Activated CD4-positive, CD25-positive, alpha-beta regulatory T cell treated with anti-CD3 and anti-CD28 coated beads, Interleukin-2, amount 50 U/mL, for 24 hours (primary cell): Measurements from ENCODE around the gene GZF1.
"Not testable (repeated sequence)": the region's sequence is repeated elsewhere in the genome, so short reads cannot be mapped to it uniquely, and the experiment has no call there.

ENCODE experiments used
- ATAC-seq, 2 donors: fragments of 150-1000 bp; cut with Tn5 transposase; one replicate each; pipeline ENCODE4 v1.10.0; 2021; ENCODE audit warnings: mild to moderate bottlenecking in 1 of 2, moderate library complexity in 1 of 2

The GZF1 gene

DNA sequence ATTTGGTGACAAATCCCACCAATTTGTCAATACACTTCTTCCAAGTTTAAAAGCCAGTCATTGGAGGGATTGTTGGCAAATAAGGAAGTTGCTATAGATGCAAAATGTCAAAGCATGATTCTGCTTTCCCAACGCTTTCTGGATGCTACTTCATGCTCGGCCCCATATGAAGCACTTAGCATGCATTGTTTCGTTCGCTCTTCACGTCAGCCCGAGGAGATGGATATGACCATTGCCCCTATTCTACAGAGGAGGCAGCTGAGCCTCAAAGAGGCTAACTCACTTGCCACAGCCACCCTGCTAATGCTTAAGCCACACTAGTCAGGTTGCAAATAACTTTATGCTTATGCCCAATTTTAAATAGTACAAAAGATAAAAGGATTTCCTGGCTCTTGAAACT lies 14.2 kb upstream of the GZF1 start:
- no peak for ATAC-seq

DNA sequence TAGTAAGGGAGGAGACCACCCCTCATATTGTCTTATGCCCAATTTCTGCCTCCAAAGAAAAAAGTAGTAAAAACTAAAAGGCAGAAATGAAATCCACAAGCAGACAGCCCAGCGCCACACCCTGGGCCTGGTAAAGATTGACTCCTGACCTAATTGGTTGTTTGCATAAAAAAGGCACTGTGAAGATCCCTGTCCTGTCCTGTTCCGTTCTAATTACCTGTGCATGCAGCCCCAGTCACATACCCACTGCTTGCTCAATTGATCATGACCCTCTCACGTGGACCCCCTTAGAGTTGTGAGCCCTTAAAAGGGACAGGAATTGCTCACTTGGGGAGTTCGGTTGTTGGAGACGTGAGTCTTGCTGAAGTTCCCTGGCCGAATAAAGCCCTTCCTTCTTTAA lies 13.5 kb upstream of the GZF1 start:
- not testable (repeated sequence) for ATAC-seq

DNA sequence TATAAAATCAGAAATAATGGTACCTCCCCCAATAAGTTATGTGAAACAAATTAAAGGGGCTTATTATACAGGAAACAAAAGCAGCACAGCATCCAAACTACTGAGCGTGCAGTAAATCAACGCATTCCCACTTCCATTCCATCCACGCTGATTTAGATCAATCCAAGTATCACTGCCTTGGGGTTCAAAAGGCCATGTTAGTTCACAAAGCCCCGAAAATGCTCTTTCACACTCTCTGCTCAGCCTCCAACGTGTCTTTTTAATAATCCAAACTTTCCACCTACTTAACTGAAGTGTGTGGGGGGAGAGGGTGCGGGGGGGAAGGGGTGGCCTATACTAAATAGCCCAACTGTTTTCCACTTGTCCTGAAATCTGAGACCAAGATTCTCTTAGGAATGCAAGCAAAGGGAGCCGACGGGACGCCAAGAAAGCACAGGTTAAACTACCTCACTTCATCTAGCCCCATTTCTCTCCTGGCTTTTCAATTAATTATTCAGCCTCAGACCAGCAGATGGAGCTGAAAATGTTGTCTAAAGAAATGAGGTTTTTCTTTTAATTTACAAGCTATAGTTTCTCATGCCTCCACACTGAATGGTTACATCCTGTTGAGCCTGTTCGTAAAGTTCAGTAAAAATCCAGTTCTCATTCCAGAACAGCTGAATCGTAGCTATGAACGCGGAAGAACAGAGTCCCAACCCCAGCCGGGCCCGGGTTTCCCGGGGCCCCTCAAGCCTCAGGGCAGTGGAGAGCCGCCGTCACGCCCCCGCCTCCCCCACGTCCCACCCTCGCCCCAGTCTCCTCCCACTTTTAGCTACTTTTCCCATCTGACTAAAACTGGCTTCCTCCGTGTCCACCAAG lies 12.4 kb upstream of the GZF1 start:
- peak; percentile 25 for ATAC-seq

DNA sequence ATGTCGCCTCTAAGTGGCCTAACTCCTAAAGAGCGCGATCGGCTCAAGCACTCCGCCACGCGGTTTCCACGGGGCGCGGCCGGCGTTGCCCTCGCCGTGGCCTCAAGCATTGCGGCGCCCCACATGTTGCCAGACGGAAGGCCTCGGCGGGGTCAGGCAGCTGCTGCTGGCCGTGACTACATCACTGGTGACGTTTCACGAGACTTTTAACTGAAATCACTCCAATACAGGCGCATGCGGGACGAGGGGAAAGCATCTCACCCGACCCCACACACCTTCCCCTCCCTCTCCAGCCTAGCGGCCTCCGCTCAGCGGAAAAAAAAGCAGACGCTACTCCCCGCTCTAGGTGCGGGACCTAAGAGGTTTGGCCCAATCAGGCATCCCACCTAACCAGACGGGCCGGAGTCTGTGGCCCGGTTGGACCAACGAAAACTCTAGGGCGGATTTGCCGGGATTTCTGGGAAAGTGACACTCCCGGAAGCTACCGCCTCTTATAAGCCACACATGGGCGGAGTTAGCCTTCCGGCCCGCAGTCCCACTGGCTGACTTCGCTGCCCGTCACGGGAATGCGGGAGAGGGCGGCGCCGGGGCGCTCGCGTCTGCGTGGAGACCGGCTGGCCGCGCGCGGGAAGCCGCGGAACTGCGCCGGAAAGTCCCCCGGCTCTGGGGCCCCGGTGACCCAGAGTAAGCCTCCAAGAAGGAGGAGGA lies 11.6 kb upstream of the GZF1 start, which contains the start of gene NXT1:
NXT1 (plus strand) TSS at position 596 of the 708 bp plus-strand sequence. CDS start 3,251 bp downstream, outside the sequence.
- peak; percentile 85 to 87 for ATAC-seq

DNA sequence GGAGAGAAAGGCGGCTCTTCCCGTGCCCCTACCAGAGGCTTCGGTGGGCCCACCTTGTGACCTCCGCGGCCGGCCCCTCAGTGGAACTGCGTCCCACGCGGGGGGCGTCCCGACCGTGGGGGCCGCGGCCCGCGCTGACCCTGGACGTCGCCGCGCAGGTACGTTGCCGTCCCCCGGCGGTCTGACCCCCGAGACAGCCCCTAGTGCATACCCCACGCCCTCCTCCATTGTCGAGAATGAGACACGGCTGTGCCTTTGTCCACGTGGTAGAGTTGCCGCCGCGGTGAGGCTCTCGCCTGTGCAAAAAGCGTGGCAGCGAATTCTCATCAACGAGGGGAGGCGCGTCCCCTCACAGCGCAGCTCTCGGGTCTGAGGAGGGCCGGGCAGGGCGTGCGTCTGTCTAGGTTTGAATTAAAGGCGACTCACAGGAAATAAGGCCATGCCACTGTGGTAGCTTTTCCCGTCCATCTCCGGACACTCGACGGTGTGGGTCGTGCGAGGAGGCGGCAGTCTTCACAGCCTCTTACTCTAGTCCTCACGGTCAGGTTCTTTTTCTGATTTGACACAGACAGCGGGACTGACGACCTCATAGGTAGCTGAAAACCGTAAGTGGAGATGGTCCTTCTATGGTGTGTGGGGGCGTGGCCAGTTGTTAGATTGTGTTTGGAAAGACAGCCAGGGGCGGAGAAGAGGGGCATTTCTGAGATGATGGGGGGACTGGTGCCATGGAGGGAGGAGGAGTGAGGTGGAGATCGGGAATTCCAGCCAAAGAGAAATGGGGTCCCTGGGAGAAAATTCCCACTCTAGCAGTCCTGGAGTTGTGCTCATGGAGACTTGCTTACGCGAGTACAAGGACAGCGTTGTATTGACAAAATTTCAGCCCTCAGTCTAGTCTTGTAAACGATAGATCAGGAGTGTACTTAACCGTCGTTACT lies 10.8 kb upstream of the GZF1 start:
- ATAC-seq, result peak; percentile 17 to 23

DNA sequence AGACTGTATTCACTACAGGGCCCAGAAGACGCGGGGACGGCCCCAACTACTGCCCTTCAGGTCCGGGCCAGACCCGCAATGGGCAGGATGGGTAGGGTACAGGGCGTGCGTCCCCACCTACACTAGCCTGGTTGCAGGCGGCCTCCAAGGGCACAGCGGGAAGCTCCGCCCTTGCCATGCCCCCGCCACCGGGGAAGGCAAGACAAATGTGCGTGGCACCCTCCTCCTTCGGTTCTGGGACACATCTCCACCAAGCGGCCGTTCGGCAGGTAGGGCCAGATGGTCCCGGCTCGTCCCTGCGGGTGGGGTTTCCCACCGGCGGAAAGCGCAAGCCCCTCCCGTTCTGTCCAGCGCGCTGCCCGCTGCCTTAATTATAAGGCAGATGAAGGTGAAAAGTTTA lies 5.8 kb upstream of the GZF1 start:
- no peak for ATAC-seq

DNA sequence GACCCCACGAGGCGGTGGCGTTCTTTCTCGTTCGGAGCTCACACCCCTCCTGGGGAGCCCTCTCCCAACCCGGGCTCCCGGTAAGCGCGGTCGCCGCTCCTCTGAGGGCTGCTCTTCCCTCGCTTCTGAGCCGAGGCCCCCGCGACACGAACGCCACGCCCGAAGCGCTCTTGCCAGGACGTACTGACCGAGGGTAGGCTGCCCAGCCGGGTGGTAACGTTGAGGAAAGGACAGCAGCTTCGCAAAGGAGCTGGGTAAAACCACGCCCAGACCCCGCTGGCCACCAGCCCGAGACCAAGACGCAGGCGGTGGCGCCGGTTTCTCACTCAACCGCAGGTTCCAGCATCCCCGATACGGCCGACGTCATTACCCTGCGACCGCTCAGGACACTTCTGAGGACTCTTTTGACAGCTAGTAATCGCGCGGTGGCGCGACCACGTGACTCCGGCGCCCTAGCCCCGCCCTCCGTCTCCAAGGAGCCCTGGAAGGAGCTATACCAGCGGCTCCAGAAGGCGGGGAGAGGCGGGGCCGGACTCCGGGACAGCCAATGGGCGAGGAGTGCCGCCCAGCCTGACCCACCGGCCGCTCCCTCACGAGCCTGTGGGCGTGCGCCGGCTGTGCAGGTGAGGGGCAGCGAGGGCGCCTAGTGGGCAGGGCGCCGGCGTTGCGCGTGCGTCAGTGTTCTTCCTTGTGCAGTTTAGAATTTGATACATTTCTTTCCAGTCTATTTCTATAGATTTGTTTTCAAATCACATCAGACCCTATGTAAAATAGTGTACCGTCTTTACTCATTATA lies 4.0 kb upstream of the GZF1 start:
- ATAC-seq, result peak; percentile 83

DNA sequence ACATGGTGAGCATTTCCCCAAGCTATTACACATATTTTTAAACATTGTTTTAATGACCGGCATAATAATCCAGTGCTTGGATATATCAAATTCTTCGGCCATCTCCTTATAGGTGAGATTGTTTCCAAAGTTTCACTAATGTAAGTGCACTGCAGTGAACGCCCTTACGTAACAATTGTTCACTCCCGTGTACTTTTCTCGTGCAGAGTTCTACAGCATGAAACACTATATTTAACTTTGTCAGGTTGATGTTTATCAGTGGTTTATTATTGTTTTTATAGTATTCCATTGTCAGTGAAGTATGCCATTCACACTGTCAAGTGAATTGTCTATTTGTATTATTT lies 3.4 kb upstream of the GZF1 start:
- no peak for ATAC-seq

DNA sequence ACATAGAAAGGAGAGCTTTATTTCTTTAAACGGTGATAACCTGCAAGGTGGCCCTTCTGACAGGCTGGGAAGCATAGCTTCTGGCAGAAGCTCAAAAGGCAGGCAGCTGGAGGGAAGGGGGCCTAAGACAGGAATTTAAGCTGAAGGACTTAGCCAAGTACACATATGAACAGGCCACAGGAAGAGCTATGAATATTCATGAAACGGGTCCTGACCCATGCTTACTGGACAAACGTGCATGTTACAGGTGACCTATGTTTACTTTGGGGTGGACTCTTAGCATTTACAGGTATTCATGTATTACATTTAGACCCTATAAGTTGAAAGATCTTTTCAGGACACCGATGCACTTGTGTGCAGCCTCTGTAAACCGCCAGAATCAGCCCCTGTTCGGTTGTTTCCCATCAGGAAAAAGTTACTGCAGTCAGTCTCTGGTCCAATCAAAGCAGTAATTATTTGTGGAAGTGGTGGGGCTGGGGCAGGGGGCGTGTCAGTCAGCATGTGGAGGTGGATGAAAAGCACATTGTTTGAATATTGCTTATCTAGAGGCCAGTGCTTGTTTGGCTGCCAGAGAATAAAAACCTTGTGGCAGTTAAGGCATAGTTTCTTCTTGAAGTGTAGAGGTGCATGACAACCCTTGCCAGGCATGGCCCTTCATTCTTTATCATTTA lies 2.9 kb upstream of the GZF1 start:
- no peak for ATAC-seq

DNA sequence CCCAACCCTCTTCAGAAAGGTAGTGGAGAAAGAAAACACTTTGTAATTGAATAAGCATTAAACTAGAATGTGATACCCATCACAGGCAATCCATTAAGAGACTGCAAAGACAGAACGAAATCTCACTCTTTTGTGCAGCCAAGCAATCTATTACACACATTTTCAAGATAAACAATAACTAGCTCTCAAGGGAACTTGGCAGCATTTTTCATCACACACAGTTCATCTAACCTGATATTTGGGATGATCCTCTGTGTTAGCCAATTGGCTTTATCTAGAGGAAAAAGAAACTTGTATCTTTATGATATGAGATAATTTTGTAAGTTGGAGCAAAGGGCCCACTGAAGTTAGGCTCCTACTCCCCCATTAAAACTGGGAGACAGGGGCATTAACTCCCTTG lies 1.5 kb upstream of the GZF1 start:
- no peak for ATAC-seq

DNA sequence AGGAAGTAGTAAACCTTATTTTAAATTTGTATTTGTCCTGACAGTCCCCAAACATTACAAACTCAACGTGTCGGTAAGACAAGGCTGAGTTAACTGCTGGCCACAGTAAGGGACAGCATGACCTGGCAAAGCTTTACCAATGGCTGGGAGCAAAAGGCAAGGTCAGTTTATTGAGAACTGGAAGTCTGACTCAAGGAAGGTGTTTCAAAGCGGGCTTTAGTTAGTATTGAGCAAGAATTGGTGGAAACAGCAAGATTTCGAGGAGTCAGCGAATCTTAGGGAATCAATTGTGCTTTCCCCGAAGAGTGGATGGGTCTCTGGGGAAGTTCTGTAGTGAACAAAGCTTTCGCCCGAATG lies 885 bp upstream of the GZF1 start:
- no peak for ATAC-seq

DNA sequence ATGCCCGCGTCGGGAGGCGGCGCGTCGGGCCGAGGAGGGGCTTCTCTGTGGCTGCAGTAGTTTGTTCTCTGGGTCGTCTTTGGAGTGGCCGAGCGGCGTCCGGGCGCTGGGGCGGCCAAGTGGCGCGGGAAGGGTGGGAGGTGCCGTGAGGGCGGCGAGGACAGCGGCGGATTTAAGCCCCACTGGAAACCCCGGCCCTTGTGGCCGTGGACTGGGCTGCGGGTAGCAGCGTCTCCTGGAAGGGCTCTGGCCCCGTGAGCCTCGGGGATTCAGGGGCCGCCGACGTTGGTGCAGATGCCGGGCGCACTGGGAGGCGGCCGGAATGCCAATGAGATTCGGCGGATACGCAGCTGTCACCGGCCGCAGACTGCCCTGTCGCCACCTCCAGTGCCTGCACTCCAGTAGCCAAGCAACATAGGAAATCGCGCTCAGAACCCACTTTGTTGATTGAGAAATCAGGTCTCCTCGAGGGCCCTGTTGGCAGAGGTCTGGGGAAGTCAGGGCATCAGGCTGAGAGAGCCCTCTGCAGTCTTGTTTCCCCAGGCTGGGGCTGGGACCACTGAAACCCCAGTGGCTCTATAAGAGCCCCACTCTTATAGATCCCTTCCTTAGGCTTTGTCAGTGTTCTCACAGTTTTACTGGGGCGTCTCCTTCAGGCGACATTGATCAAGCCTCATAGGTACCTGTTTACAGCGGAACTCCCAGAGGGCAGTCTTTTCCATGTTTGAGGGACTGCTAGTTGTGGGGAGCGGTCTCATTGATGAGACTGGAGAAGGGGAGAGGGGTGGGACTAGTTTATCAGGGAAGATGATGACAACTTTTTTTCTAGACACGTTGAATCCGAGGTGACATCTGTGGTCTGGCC lies 642 bp downstream of the GZF1 start:
- no peak for ATAC-seq

DNA sequence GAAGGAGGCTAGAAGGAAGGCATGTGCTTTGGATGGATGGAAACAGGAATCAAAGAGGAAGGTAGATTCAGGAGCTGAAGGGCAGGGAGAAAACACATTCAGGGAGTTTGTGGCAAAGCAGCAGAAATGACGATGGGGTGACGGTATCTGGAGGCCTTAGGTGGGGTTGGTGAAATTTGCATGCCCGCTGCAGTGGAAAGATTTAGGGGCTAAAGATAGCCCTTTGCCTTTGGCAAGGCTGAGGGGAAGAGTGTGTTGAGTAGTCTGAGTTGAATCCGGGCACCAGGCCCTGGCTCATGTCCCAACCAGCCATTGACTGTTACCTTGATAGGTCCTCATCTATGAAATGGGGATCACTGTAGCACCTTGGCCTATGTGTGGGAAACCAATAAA lies 1.3 kb downstream of the GZF1 start:
- no peak for ATAC-seq

DNA sequence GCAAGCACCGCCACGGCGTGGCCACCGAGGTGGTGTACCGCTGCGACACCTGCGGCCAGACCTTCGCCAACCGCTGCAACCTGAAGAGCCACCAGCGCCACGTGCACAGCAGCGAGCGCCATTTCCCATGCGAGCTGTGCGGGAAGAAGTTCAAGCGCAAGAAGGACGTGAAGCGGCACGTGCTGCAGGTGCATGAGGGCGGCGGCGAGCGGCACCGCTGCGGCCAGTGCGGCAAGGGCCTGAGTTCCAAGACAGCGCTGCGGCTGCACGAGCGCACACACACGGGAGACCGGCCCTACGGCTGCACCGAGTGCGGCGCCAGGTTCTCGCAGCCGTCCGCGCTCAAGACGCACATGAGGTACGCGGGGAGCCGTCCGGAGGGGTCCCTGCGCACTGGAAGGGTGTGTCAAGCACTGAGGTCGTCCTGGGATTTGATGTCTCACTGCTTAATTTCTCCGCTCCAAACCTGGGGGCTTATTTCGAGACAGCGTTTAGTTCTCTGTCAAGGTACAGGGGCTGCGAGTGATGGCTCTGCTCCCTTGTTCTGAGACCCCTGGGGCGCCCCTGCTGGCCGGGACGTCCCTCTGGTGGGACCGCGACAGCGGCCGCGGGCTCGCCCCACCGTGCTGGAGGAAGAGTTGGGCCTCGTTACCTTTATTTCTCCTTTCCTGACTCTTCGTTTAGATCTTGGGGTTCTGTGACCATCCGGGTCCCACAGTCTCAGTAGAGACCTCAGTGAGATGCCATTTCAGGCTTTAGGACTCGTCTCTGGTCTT lies 3.6 kb downstream of the GZF1 start:
- no peak for ATAC-seq

DNA sequence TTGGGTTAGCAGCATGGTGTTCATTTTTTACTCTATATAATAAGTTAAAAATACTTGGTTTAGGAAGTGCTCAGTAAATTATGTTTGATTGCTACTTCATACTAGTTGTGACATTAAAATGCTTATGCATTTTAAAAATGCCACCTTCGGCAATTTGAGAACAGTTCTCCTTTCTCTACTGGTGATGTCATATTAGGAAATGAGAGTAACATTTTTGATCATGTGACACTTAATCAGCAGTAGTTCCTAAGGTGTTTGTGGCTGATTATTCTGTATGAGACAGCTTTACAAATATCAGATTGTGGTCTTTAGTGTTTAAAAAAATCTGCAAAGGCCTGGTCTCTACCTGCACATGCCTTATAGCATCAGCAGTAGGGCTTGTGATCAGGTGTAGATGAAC lies 4.4 kb downstream of the GZF1 start:
- peak; percentile 19 to 28 for ATAC-seq

DNA sequence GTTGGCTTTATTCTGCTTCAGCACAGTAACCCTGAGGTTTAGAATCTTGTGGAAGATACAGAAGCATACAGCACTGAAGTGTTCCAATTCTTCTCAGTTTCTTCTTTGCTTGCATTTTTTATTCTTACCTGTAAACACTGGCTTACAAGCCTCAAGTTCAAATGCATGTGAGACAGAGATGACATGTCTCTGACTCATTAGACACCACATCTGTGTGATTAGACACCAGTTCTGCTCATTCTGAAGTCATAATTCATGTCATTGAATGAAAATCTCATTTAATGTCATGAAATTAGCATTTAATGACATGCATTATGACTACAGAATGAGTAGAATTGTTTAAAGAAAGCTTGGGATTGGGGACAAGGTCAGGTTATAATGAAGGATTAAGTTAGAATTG lies 5.8 kb downstream of the GZF1 start:
- ATAC-seq, result peak; percentile 82

DNA sequence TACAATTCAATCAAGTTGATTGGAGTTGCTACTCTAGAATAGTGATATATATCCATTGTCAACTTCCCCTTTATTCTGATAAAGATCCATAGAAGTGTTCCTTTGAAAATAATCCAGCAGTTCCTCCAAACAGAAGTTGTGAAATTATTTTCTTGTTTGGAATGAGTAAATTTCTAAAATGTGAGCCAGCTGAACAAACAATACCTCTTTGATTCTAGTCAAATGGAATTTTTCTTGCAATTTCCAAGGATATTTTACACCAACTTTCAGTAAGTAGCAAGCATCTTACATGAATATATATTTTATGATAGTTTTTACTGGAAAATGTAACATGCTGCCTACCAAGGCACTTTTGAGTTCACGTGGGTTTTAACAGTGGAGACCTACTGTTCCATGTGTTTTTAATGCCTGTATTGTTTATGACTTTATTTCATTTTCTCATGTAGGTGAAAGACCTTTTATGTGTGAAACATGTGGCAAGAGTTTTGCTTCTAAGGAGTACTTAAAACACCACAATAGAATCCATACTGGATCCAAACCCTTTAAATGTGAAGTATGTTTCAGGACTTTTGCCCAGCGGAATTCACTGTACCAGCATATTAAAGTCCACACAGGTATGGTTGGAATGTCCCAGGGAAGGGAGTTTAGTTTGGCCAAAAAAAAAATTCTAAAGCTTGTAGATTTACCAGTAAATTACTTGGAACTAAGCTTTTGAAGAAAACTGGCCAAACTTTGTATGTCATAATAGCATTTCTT lies 6.5 kb downstream of the GZF1 start:
- ATAC-seq, result no peak

DNA sequence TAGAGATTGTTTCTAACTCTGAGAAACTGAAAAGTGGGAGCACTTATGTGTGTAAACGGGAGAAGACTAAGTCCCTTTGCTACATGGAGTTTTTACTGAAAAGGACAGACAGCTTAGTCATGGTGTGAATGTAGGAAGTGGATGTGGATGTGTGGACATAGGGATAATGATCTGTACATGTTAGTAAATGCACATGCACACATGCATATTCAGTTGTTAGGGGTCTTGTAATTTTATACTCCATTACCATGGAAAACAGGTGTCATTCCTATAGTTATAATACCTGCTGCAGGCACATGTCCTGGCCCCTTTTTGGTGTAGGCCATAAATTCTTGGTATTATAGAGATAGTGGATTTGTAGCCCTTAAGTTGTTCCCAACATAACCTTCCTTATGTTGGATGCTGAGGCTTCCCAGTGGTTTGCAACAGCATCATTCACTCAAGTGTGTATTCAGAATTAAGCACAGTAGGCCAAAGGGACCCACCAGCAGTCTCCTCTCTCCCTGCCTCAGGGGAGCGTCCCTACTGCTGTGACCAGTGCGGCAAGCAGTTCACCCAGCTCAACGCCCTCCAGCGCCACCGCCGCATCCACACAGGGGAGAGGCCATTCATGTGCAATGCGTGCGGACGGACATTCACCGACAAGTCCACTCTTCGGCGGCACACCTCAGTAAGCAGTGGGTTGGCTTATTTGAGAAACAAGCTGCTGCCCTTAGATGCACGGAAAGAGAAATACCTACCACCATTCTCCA lies 7.3 kb downstream of the GZF1 start:
- no peak for ATAC-seq
